Measurements from ENCODE around the gene MAN1C1.

MAN1C1 gene

GRCh38 chr1:25608488-25609178, 8.0 kb upstream of the MAN1C1 start:
- FAIRE-seq (peak; percentile 83), DNase-seq (ENCODE audit: insufficient read length) (peak; percentile 61)
- TF ChIP-seq POLR2A (IDR thresholded peaks at IDR 0.05; ENCODE audit: low read depth, low read length) (no peak), TAF1 (IDR thresholded peaks at IDR 0.05; ENCODE audit: borderline replicate concordance, low read depth, low read length) (no peak), POLR2AphosphoS5 (IDR thresholded peaks at IDR 0.05; ENCODE audit: low read depth, low read length) (no peak)

- no peak for FAIRE-seq
- DNase-seq (ENCODE audit: insufficient read length), result no peak
Measured at GRCh38 chr1:25609921-25610320, 6.7 kb upstream of the MAN1C1 start.

GRCh38 chr1:25610822-25611630, 5.6 kb upstream of the MAN1C1 start:
- DNase-seq (ENCODE audit: insufficient read length), result no peak
- TF ChIP-seq POLR2A (IDR thresholded peaks at IDR 0.05; ENCODE audit: low read depth, low read length), result no peak
- TF ChIP-seq POLR2AphosphoS5 (IDR thresholded peaks at IDR 0.05; ENCODE audit: low read depth, low read length), result no peak
- TF ChIP-seq TAF1 (IDR thresholded peaks at IDR 0.05; ENCODE audit: borderline replicate concordance, low read depth, low read length), result no peak
- FAIRE-seq, result no peak

More at GRCh38 chr1:25609921-25610320, 6.7 kb upstream of the MAN1C1 start:
- TF ChIP-seq TAF1 (IDR thresholded peaks at IDR 0.05; ENCODE audit: borderline replicate concordance, low read depth, low read length), result no peak
- TF ChIP-seq POLR2AphosphoS5 (IDR thresholded peaks at IDR 0.05; ENCODE audit: low read depth, low read length), result no peak
- no peak for TF ChIP-seq POLR2A (IDR thresholded peaks at IDR 0.05; ENCODE audit: low read depth, low read length)

GRCh38 chr1:25611843-25612242, 4.7 kb upstream of the MAN1C1 start:
- TF ChIP-seq POLR2A (IDR thresholded peaks at IDR 0.05; ENCODE audit: low read depth, low read length) (no peak), POLR2AphosphoS5 (IDR thresholded peaks at IDR 0.05; ENCODE audit: low read depth, low read length) (no peak), TAF1 (IDR thresholded peaks at IDR 0.05; ENCODE audit: borderline replicate concordance, low read depth, low read length) (no peak)
- no peak for DNase-seq (ENCODE audit: insufficient read length)
- no peak for FAIRE-seq

GRCh38 chr1:25612421-25612820, 4.2 kb upstream of the MAN1C1 start:
- TF ChIP-seq POLR2A (IDR thresholded peaks at IDR 0.05; ENCODE audit: low read depth, low read length) (no peak), POLR2AphosphoS5 (IDR thresholded peaks at IDR 0.05; ENCODE audit: low read depth, low read length) (no peak), TAF1 (IDR thresholded peaks at IDR 0.05; ENCODE audit: borderline replicate concordance, low read depth, low read length) (no peak)
- FAIRE-seq, result no peak

GRCh38 chr1:25613091-25613490, 3.5 kb upstream of the MAN1C1 start:
- no peak for TF ChIP-seq POLR2AphosphoS5 (IDR thresholded peaks at IDR 0.05; ENCODE audit: low read depth, low read length)
- TF ChIP-seq POLR2A (IDR thresholded peaks at IDR 0.05; ENCODE audit: low read depth, low read length), result no peak
- no peak for TF ChIP-seq TAF1 (IDR thresholded peaks at IDR 0.05; ENCODE audit: borderline replicate concordance, low read depth, low read length)
- DNase-seq (ENCODE audit: insufficient read length) (no peak), FAIRE-seq (no peak)

More at GRCh38 chr1:25612421-25612820, 4.2 kb upstream of the MAN1C1 start:
- no peak for DNase-seq (ENCODE audit: insufficient read length)

- no peak for TF ChIP-seq POLR2AphosphoS5 (IDR thresholded peaks at IDR 0.05; ENCODE audit: low read depth, low read length)
- TF ChIP-seq TAF1 (IDR thresholded peaks at IDR 0.05; ENCODE audit: borderline replicate concordance, low read depth, low read length), result no peak
- TF ChIP-seq POLR2A (IDR thresholded peaks at IDR 0.05; ENCODE audit: low read depth, low read length), result no peak
- no peak for DNase-seq (ENCODE audit: insufficient read length)
- peak; percentile 60 for FAIRE-seq
Measured at GRCh38 chr1:25614501-25615171, 2.0 kb upstream of the MAN1C1 start.

- FAIRE-seq, result peak; percentile 82
- TF ChIP-seq TAF1 (IDR thresholded peaks at IDR 0.05; ENCODE audit: borderline replicate concordance, low read depth, low read length) (no peak), POLR2A (IDR thresholded peaks at IDR 0.05; ENCODE audit: low read depth, low read length) (no peak), POLR2AphosphoS5 (IDR thresholded peaks at IDR 0.05; ENCODE audit: low read depth, low read length) (no peak)
- DNase-seq (ENCODE audit: insufficient read length), result no peak
Measured at GRCh38 chr1:25615172-25615541, 1.4 kb upstream of the MAN1C1 start.

- FAIRE-seq, result peak; percentile 48
- DNase-seq (ENCODE audit: insufficient read length), result no peak
- TF ChIP-seq POLR2AphosphoS5 (IDR thresholded peaks at IDR 0.05; ENCODE audit: low read depth, low read length) (no peak), POLR2A (IDR thresholded peaks at IDR 0.05; ENCODE audit: low read depth, low read length) (no peak), TAF1 (IDR thresholded peaks at IDR 0.05; ENCODE audit: borderline replicate concordance, low read depth, low read length) (no peak)
Measured at GRCh38 chr1:25615563-25616094, 962 bp upstream of the MAN1C1 start.

- TF ChIP-seq POLR2A (IDR thresholded peaks at IDR 0.05; ENCODE audit: low read depth, low read length) (no peak), TAF1 (IDR thresholded peaks at IDR 0.05; ENCODE audit: borderline replicate concordance, low read depth, low read length) (no peak), POLR2AphosphoS5 (IDR thresholded peaks at IDR 0.05; ENCODE audit: low read depth, low read length) (no peak)
- FAIRE-seq, result no peak
- no peak for DNase-seq (ENCODE audit: insufficient read length)
Measured at GRCh38 chr1:25616987-25617624, 515 bp downstream of the MAN1C1 start.

All from GM12892 (cell line).